Measurements from ENCODE around the gene MOSPD2.

DNA sequence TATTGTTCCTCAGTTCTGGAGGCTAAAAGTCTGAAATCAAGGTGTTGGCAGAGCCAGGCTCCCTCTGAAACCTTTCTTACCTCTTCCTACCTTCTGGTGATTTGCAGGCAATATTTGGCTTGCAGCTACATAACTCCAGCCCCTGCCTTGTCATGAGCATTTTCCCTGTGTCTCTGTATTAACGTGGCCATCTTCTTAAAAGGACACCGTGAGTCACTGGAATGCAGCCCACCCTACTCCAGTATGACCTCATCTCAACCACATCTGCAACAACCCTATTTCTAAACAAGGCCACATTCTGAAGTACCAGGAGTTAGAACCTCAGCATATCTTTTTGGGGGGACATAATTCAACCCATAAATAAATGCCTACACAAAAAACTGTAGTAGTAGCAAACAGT lies 41.1 kb upstream of the MOSPD2 start:
- no peak for TF ChIP-seq POLR2A (IDR thresholded peaks at IDR 0.05; ENCODE audit: low read depth, low read length)
- no peak for TF ChIP-seq POLR2AphosphoS5 (IDR thresholded peaks at IDR 0.05; ENCODE audit: low read depth, low read length)
- TF ChIP-seq PAX5 (IDR thresholded peaks at IDR 0.05; ENCODE audit: insufficient read depth, low read length, severe bottlenecking): no peak
- TF ChIP-seq TAF1 (IDR thresholded peaks at IDR 0.05; ENCODE audit: low read depth, low read length): no peak
- no peak for TF ChIP-seq SPI1 (IDR thresholded peaks at IDR 0.05; ENCODE audit: low read depth, low read length)
- no peak for TF ChIP-seq POU2F2 (IDR thresholded peaks at IDR 0.05; ENCODE audit: low read depth, low read length)

Data from GM12891 (cell line).